K562 (cell line): ENCODE data around the gene TENT4B. TPM values are rescaled to one million over a fixed set of nuclear protein-coding genes. Genes with fewer than 3 reads are reported as not detected.

ENCODE experiments used
- ATAC-seq: fragments of 200-7000 bp; cut with Tn5 transposase; 3 replicates; pipeline ENCODE4 v1.9.1; 2020; ENCODE audit warnings: moderate library complexity
- BruUV-seq: library from RNA; stranded (reverse); fragments of 400-500 nt; replicated peaks from 2 replicates; lab custom pipeline; 2021; lab: Mats Ljungman, UMichigan
- CTCF ChIA-PET: fragments of 300-600 bp; formaldehyde crosslinking; extraction: SDS; loops from one replicate; lab custom pipeline; 2021; ENCODE audit warnings: low intra/inter-chr PET ratio; lab: Yijun Ruan, JAX
- POLR2A ChIA-PET: fragments of 300-600, 350-650 bp; sonication (Branson Sonifier 250); formaldehyde crosslinking; extraction: SDS; loops from one replicate; lab custom pipeline; 2021; ENCODE audit warnings: antibody characterized with exemption, inconsistent platforms; lab: Yijun Ruan, JAX
- DNase-seq, 4 experiments: peaks; one replicate each; pipeline versions ENCODE4 v3.0.0 to v3.0.0-alpha.2; 2011 to 2018; ENCODE audit warnings: low spot score in 3 of 4, mixed read lengths in 3 of 4; ENCODE audit errors: extremely low read depth in 1 of 4
- FAIRE-seq: peaks from 2 replicates; lab custom pipeline; 2011; peaks lifted over from hg19 to GRCh38; lab: Jason Lieb, UNC
- H2AFZ ChIP-seq: 2 replicates; pipeline ENCODE4 v1.6.0; 2011; ENCODE audit warnings: low read depth, low read length, control low read depth, inconsistent platforms
- H3K27ac ChIP-seq: fragments of 200-600 bp; 3 replicates; pipeline ENCODE4 v1.8.0; 2011; ENCODE audit warnings: low read depth, mild to moderate bottlenecking, control low read depth, inconsistent platforms, low read length, moderate library complexity, mixed read lengths; ENCODE audit errors: extremely low read depth
- H3K27me3 ChIP-seq, 2 experiments: fragments of 300-600 bp in 1 of 2; 2 replicates in 1 of 2; 3 replicates in 1 of 2; pipeline versions ENCODE4 v1.6.0 to v1.8.0; 2011; ENCODE audit warnings: inconsistent platforms in 2 of 2, low read length in 2 of 2, mild to moderate bottlenecking in 1 of 2, mixed read lengths in 1 of 2, moderate library complexity in 1 of 2; ENCODE audit not compliant: control insufficient read depth in 2 of 2, insufficient read depth in 2 of 2
- H3K36me3 ChIP-seq: fragments of 300-600 bp; 3 replicates; pipeline ENCODE4 v1.8.0; 2011; ENCODE audit warnings: mild to moderate bottlenecking, low read length, inconsistent platforms; ENCODE audit not compliant: control insufficient read depth, insufficient read depth
- H3K4me1 ChIP-seq, 2 experiments: fragments of 200-600 bp in 1 of 2; replicated peaks in 1 of 2; 2 replicates in 1 of 2; 3 replicates in 1 of 2; pipeline versions ENCODE4 v1.5.1 to v1.8.0; 2011; ENCODE audit warnings: inconsistent platforms in 2 of 2, low read length in 2 of 2, mild to moderate bottlenecking in 1 of 2, mixed read lengths in 1 of 2, moderate library complexity in 1 of 2; ENCODE audit not compliant: control insufficient read depth in 2 of 2, insufficient read depth in 2 of 2
- H3K4me2 ChIP-seq: 2 replicates; pipeline ENCODE4 v1.6.1; 2011; ENCODE audit warnings: low read length, control low read depth, inconsistent platforms, mixed read lengths; ENCODE audit not compliant: insufficient read depth
- H3K4me3 ChIP-seq: fragments of 200-600 bp; sonication (generic), shearing (Covaris generic); 2 replicates; pipeline ENCODE4 v1.5.1; 2016; ENCODE audit warnings: control low read depth, inconsistent platforms
- H3K79me2 ChIP-seq: fragments of 200-600 bp; 3 replicates; pipeline ENCODE4 v1.8.0; 2011; ENCODE audit warnings: low read length, inconsistent platforms; ENCODE audit not compliant: control insufficient read depth, insufficient read depth
- H3K9ac ChIP-seq, 2 experiments: 2 replicates each; pipeline versions ENCODE4 v1.6.0 to v1.6.1; 2011; ENCODE audit warnings: low read depth in 2 of 2, low read length in 2 of 2, control low read depth in 1 of 2, inconsistent platforms in 1 of 2, mild to moderate bottlenecking in 1 of 2, mixed read lengths in 1 of 2; ENCODE audit not compliant: insufficient read depth in 1 of 2
- H3K9me1 ChIP-seq: one replicate; pipeline ENCODE4 v1.6.0; 2011; ENCODE audit warnings: inconsistent platforms, mild to moderate bottlenecking, low read length, moderate library complexity; ENCODE audit not compliant: control insufficient read depth, insufficient read depth
- H3K9me3 ChIP-seq: replicated peaks from 2 replicates; pipeline ENCODE4 v1.5.1; 2011; ENCODE audit warnings: low read depth, low read length, inconsistent platforms; ENCODE audit not compliant: control insufficient read depth, insufficient read depth
- H4K20me1 ChIP-seq: replicated peaks from 2 replicates; pipeline ENCODE4 v1.6.1; 2011; ENCODE audit warnings: low read length, inconsistent platforms, mixed read lengths; ENCODE audit not compliant: control insufficient read depth, insufficient read depth
- CBFA2T3 ChIP-seq: fragments of 450-650 bp; IDR thresholded peaks from 2 replicates; pipeline ENCODE4 v1.6.1; 2017
- CBX5 ChIP-seq: IDR thresholded peaks from 2 replicates; pipeline ENCODE4 v1.6.1; 2014; ENCODE audit warnings: low read depth, borderline replicate concordance
- CHCHD3 ChIP-seq: fragments of 250-450 bp; sonication (Bioruptor Pico); IDR thresholded peaks from 2 replicates; pipeline ENCODE4 v2.1.2; 2022; ENCODE audit warnings: mild to moderate bottlenecking
- CHD4 ChIP-seq: fragments of 200-600 bp; sonication (generic); IDR thresholded peaks from 3 replicates; pipeline ENCODE4 v1.6.1; 2012; ENCODE audit warnings: low read depth, mild to moderate bottlenecking, mixed read lengths, low read length, inconsistent platforms; ENCODE audit not compliant: insufficient read depth, insufficient replicate concordance, poor library complexity, severe bottlenecking
- CSDE1 ChIP-seq, 2 experiments: fragments of 450-650 bp; IDR thresholded peaks; 2 replicates each; pipeline ENCODE4 v1.6.1; 2016; ENCODE audit warnings: mild to moderate bottlenecking in 1 of 2
- CTCF ChIP-seq, 3 experiments: IDR thresholded peaks in 2 of 3; conservative IDR thresholded peaks in 1 of 3; 2 replicates each; pipeline ENCODE4 v1.5.1; 2011 to 2012; ENCODE audit warnings: low read length in 3 of 3, mild to moderate bottlenecking in 3 of 3, control low read depth in 2 of 3, improper control_type of control experiment in 1 of 3, inconsistent platforms in 1 of 3, low read depth in 1 of 3, mixed read lengths in 1 of 3, moderate library complexity in 1 of 3; ENCODE audit not compliant: insufficient read depth in 2 of 3
- DDX20 ChIP-seq: fragments of 450-650 bp; IDR thresholded peaks from 2 replicates; pipeline ENCODE4 v1.6.1; 2016; ENCODE audit warnings: missing genetic modification characterization, low read depth, mild to moderate bottlenecking, missing compliant biosample characterization, moderate library complexity
- E4F1 ChIP-seq: fragments of 250-450 bp; sonication (Bioruptor Pico); IDR thresholded peaks from 2 replicates; pipeline ENCODE4 v1.5.0; 2021; ENCODE audit warnings: mild to moderate bottlenecking, borderline replicate concordance
- FOS ChIP-seq: IDR thresholded peaks from 3 replicates; pipeline ENCODE4 v1.6.1; 2011; ENCODE audit not compliant: insufficient read length; ENCODE audit errors: extremely low read depth
- PRPF4 ChIP-seq: fragments of 200-400 bp; formaldehyde crosslinking; IDR thresholded peaks from one replicate; pipeline ENCODE4 v1.6.1; 2017; ENCODE audit warnings: low read length, low read depth, mild to moderate bottlenecking; ENCODE audit not compliant: insufficient read depth, poor library complexity, severe bottlenecking
- SAP30 ChIP-seq: fragments of 200-600 bp; sonication (generic); IDR thresholded peaks from 2 replicates; pipeline ENCODE4 v1.6.1; 2012; ENCODE audit warnings: borderline replicate concordance, low read depth, mild to moderate bottlenecking, moderate library complexity, low read length, control low read depth, inconsistent platforms; ENCODE audit not compliant: insufficient read depth, poor library complexity, severe bottlenecking
- ZNF134 ChIP-seq: fragments of 250-450 bp; sonication (Bioruptor Pico); conservative IDR thresholded peaks from 2 replicates; pipeline ENCODE4 v1.4.0; 2020
- ZNF507 ChIP-seq: conservative IDR thresholded peaks from 2 replicates; pipeline ENCODE4 v1.6.1; 2017; ENCODE audit warnings: missing genetic modification characterization, missing compliant biosample characterization
- WGBS: fragments of 100-300 bp; shearing (Covaris generic); methylation state at CpG from one replicate; pipeline ENCODE4 v1.1.6; 2016; ENCODE audit warnings: low coverage, mixed read lengths; ENCODE audit not compliant: insufficient coverage; ENCODE audit errors: missing lambda C conversion rate; 5-methylcytosine and 5-hydroxymethylcytosine counted together
- in situ Hi-C: fragments of 300-500 bp; cut with MboI; formaldehyde crosslinking; loops from 4 replicates; pipeline ENCODE4 v1.15.0; 2018; ENCODE audit warnings: inconsistent platforms, mixed read lengths
- intact Hi-C: fragments of 100-400 bp; cut with micrococcal nuclease; formaldehyde crosslinking; loops from 2 replicates; pipeline ENCODE4 v1.14.2; 2022
- polyA plus RNA-seq, 8 experiments: library from polyadenylated mRNA; depleted of rRNA in 4 of 8; stranded (reverse) in 5 of 8; unstranded in 3 of 8; fragments of >200 nt; fragmentation: Nextera tagmentation in 2 of 8; fragmentation: Illumina TruSeq in 1 of 8; extraction: Ambion mirVana in 2 of 8; extraction: Trizol in 1 of 8; gene quantifications; 2 replicates each; pipeline versions ENCODE4 v1.2.1 to v1.2.3, GENCODE V29; 2011 to 2014; ENCODE audit warnings: inconsistent platforms in 1 of 8, missing spikeins in 1 of 8
- total RNA-seq, 7 experiments: library from RNA; depleted of rRNA in 6 of 7; stranded (reverse); fragments of >200 nt in 6 of 7; fragmentation: Illumina TruSeq in 2 of 7; extraction: Trizol in 2 of 7; gene quantifications; 2 replicates each; pipeline versions ENCODE4 v1.2.1 to v1.2.3, GENCODE V29; 2011 to 2021; ENCODE audit warnings: low replicate concordance in 1 of 7
- TF ChIP-seq, protein P1 (sequence below): IDR thresholded peaks from 2 replicates; pipeline ENCODE4 v1.6.1; 2016; ENCODE audit warnings: missing genetic modification characterization, missing compliant biosample characterization

Gene TENT4B
- total and polyA plus RNA-seq, 9 of the 15 experiments (the other 6 are each of a cell fraction or from before 2014, with no cell fraction given) = 5.2 to 8.4 (median 7.0) TPM

DNA sequence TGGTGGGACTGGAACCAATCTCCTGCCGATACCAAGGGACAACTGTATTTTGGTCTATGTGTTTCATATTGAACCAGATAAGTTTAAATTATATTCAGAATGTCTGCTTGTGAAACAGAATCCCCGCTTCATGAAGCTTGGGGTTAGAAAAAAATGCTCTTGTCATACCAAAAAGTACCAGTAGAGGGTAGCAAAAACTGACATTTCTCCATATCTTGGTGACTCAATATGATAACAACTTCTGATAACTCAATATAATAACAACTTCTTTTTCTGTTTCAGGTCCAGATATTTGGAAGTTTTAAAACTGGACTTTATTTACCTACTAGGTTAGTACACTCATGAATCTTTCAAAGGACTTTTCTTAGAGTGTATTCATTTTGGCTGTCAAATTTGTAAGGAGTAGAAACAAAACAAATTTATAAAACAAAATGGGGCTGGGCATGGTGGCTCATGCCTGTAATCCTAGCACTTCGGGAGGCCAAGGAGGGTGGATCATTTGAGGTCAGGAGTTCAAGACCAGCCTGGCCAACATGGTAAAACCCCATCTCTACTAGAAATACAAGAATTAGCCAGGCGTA is 60.9 kb downstream of the TENT4B start:
- Histone ChIP-seq H3K4me1 (no peaks in the 10 kb centered on the region; a peak in 1 of 5 replicates), H3K79me2 (no peaks in the 10 kb centered on the region), H4K20me1 (peaks cover 11% of the 10 kb centered on the region; the same call in 1 of the 2 replicates), H3K27ac (no peak overlapping the region), H3K4me3 (no peak overlapping the region), H3K4me2 (no peak overlapping the region), H3K9me1 (peaks cover 3% of the 10 kb centered on the region), H3K27me3 (no peaks in the 10 kb centered on the region), H3K9me3 (no peaks in the 10 kb centered on the region), H3K9ac (no peak overlapping the region), H2AFZ (no peak overlapping the region), H3K36me3 (peaks cover 60% of the 10 kb centered on the region)
- intact Hi-C loops (loop anchor here (1.0 to 5.0 kb wide), 6 partner anchors 77 to 593 kb away; no protein-coding TSS in a partner anchor), in situ Hi-C loops (loop anchor here (10.0 to 25.0 kb wide), 2 partner anchors 141 to 298 kb away; no protein-coding TSS in a partner anchor)
- POLR2A ChIA-PET = interaction anchor here (1.0 to 1.6 kb wide), 2 partner anchors 19 to 188 kb away, joined by 3 to 5 read pairs; partner anchors contain the start of gene CNEP1R1
- DNase-seq (peak; percentile 39 to 69 (median 54)), FAIRE-seq (peak; percentile 85), ATAC-seq (peak; percentile 58; the same call in 2 of the 3 replicates)
- 34% methylated on average over 4 of the region's 4 CpGs for whole genome bisulfite sequencing
- CTCF ChIA-PET = interaction anchor here (0.6 to 2.7 kb wide), 11 partner anchors 8 to 592 kb away, joined by 3 to 13 read pairs (median 6); partner anchors contain the start of genes BRD7 and CNEP1R1
- no TSS peak for BruUV-seq
- TF ChIP-seq CHD4 (no peak), ZNF507 (tag) (no peak), PRPF4 (no peak), CHCHD3 (no peak), CSDE1 (IDR thresholded peaks at IDR 0.05) (no peak), FOS (no peak), E4F1 (CRISPR knock-in tag) (no peak), CBFA2T3 (no peak), SAP30 (no peak), CTCF (IDR thresholded peaks at IDR 0.05 in 2 of 3, conservative IDR thresholded peaks at IDR 0.05 in 1 of 3; ENCODE audit: insufficient read depth in 2 of 3, low read depth in 1 of 3, low read length in 3 of 3) (peak; percentile 40 to 82 (median 64); a peak in 5 of 6 replicates), ZNF134 (CRISPR knock-in tag) (no peak), DDX20 (tag) (no peak), CBX5 (no peak)
- TF ChIP-seq, protein P1, sequence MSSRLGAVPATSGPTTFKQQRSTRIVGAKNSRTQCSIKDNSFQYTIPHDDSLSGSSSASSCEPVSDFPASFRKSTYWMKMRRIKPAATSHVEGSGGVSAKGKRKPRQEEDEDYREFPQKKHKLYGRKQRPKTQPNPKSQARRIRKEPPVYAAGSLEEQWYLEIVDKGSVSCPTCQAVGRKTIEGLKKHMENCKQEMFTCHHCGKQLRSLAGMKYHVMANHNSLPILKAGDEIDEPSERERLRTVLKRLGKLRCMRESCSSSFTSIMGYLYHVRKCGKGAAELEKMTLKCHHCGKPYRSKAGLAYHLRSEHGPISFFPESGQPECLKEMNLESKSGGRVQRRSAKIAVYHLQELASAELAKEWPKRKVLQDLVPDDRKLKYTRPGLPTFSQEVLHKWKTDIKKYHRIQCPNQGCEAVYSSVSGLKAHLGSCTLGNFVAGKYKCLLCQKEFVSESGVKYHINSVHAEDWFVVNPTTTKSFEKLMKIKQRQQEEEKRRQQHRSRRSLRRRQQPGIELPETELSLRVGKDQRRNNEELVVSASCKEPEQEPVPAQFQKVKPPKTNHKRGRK (tag) = no peak
